ENCODE measurements around the gene GARRE1. TPM values are rescaled to one million over a fixed set of nuclear protein-coding genes. Genes with fewer than 3 reads are reported as not detected.
"Not testable (repeated sequence)": the region's sequence is repeated elsewhere in the genome, so short reads cannot be mapped to it uniquely, and the experiment has no call there.

GARRE1 gene, protein sequence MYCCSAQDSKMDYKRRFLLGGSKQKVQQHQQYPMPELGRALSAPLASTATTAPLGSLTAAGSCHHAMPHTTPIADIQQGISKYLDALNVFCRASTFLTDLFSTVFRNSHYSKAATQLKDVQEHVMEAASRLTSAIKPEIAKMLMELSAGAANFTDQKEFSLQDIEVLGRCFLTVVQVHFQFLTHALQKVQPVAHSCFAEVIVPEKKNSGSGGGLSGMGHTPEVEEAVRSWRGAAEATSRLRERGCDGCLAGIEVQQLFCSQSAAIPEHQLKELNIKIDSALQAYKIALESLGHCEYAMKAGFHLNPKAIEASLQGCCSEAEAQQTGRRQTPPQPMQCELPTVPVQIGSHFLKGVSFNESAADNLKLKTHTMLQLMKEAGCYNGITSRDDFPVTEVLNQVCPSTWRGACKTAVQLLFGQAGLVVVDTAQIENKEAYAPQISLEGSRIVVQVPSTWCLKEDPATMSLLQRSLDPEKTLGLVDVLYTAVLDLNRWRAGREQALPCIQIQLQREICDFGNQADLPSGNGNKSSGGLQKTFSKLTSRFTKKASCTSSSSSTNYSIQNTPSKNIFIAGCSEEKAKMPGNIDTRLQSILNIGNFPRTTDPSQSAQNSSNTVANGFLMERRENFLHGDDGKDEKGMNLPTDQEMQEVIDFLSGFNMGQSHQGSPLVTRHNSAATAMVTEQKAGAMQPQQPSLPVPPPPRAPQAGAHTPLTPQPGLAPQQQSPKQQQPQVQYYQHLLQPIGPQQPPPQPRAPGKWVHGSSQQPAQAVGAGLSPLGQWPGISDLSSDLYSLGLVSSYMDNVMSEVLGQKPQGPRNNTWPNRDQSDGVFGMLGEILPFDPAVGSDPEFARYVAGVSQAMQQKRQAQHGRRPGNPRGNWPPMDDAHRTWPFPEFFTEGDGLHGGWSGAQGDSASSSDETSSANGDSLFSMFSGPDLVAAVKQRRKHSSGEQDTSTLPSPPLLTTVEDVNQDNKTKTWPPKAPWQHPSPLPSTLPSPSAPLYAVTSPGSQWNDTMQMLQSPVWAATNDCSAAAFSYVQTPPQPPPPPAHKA (N-terminal part only)
- polyA plus RNA-seq (2011; rRNA removed), result 16.7 and 18.7 TPM in 2 replicates
- polyA minus RNA-seq (2011; rRNA and poly(A)+ RNA removed), result 12.9 and 15.6 TPM in 2 replicates

DNA sequence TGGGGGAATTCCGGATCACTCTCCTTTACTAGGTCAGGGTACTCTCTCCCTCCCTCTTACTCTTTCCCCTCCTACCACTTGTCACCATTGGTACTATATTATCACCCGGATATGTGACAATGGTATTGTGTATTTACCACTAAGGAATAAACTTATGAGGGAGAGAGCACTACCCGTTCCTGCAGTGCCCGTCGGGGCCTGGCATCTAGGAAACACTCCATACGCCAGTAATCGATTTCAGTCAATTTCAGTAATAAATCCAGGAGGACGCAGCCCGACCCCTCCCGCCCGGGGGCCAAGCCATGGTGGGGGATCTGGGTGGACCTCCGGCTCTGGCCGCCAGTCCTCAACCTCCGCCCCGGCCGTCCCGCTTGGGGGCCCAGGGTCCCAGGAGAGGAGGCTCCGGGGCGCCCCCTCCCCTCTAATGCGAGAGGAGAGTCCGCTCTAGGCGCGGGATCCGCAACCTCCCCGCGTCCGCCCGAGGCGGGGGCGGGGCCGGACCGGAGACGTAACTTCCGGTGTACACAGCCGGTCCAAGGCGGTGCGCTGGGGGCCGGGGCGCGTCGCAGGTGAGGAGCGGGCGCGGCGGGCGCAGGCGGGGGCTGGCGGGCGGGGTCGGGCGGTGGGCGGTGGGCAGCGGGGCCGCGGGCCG, at the start of gene GARRE1:
Gene GARRE1, plus strand, starts transcription at position 509 of the 652 bp plus-strand sequence. CDS start 45,920 bp downstream, outside the sequence.
- peaks cover 1% of the 10 kb centered on the region; the same call in 1 of the 2 replicates for H3K36me3 ChIP-seq (ENCODE audit: control insufficient read depth, insufficient read depth, low read length)
- ChIA-PET POLR2A (no interaction called here), CTCF (no interaction called here)
- H3K4me3 ChIP-seq (ENCODE audit: low read depth, low read length), result peak within 1 kb of the TSS; percentile 95
- no peak for DNase-seq (ENCODE audit: low read depth)
- TF ChIP-seq, protein P1, sequence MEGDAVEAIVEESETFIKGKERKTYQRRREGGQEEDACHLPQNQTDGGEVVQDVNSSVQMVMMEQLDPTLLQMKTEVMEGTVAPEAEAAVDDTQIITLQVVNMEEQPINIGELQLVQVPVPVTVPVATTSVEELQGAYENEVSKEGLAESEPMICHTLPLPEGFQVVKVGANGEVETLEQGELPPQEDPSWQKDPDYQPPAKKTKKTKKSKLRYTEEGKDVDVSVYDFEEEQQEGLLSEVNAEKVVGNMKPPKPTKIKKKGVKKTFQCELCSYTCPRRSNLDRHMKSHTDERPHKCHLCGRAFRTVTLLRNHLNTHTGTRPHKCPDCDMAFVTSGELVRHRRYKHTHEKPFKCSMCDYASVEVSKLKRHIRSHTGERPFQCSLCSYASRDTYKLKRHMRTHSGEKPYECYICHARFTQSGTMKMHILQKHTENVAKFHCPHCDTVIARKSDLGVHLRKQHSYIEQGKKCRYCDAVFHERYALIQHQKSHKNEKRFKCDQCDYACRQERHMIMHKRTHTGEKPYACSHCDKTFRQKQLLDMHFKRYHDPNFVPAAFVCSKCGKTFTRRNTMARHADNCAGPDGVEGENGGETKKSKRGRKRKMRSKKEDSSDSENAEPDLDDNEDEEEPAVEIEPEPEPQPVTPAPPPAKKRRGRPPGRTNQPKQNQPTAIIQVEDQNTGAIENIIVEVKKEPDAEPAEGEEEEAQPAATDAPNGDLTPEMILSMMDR (IDR thresholded peaks at IDR 0.05; ENCODE audit: insufficient read depth, low read depth, low read length), result no peak
- H3K27me3 ChIP-seq (ENCODE audit: control insufficient read depth, insufficient read depth, low read length), result no peaks in the 10 kb centered on the region

DNA sequence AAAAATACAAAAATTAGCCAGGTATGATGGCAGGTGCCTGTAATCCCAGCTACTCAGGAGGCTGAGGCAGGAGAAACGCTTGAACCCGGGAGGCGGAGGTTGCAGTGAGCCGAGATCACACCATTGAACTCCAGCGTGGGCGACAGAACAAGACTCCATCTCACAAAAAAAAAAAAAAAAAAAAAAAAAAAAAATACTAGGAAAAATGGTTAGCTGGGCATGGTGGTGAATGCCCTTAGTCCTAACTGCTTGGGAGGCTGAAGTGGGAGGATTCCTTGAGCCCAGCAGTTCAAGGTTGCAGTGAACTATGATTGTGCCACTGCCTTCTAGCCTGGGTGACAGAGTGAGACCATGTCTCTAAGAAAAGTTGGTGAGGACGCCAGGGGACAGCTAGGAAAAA, 49.0 kb upstream of the GARRE1 start:
- POLR2A ChIA-PET; H3K36me3 ChIP-seq (ENCODE audit: control insufficient read depth, insufficient read depth, low read length); H3K4me3 ChIP-seq (ENCODE audit: low read depth, low read length); H3K27me3 ChIP-seq (ENCODE audit: control insufficient read depth, insufficient read depth, low read length); DNase-seq (ENCODE audit: low read depth): not testable (repeated sequence)
- CTCF ChIA-PET, result interaction anchor here (0.6 to 1.6 kb wide), 3 partner anchors 11 to 921 kb away, joined by 3 to 6 read pairs (median 5); no protein-coding TSS in a partner anchor

DNA sequence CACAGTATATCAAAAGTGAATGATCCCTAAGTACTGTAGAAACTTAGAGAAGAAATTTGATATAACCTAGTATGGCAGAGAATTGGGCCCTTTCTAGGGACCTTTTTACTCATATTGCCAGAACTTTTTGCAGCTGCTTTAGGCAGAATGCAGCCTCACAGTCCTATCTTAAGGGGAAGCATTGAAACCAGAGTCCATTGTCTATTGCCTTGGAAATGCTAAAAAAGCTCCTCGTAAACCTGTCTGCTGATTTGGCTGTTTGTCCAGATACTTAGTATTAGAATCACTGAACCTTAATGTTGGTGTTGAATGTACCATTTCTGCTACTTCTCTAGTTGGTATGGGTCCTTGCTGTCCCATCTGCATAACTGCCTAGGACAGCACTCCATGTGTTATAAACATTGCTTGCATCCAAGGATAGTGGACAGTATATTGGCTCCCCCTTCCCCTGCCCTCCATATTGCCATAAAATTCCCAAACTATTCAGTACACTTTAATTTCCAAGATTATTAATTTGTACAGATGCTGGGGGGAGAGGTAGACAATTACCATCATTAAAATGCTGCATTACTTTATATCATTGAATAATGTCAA, 46.0 kb upstream of the GARRE1 start:
- CTCF ChIA-PET, result interaction anchor here (1.2 kb wide), 1 partner anchor 137 kb away, joined by 3 read pairs; no protein-coding TSS in a partner anchor
- DNase-seq (ENCODE audit: low read depth), result no peak
- Histone ChIP-seq H3K36me3 (ENCODE audit: control insufficient read depth, insufficient read depth, low read length) (peaks cover 3% of the 10 kb centered on the region), H3K4me3 (ENCODE audit: low read depth, low read length) (no peak overlapping the region), H3K27me3 (ENCODE audit: control insufficient read depth, insufficient read depth, low read length) (no peaks in the 10 kb centered on the region)
- TF ChIP-seq, protein P1 (IDR thresholded peaks at IDR 0.05; ENCODE audit: insufficient read depth, low read depth, low read length), result no peak
- POLR2A ChIA-PET, result no interaction called here

DNA sequence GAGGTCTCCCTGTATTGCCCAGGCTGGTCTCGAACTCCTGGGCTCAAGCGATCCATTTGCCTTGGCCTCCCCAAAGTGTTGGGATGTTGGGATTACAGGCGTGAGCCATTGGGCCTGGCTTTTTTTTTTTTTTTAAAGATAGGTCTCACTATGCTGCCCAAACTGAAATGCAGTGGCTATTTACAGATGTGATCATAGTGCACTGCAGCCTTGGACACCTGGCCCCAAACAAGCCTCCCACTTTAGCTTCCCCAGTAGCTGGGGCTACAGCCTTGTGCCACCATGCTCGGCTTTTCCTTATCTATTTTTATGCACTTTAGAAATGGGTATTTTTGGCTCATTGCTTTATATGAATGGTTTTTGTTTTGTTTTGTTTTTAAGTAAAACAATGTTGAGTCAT, 44.6 kb upstream of the GARRE1 start:
- Histone ChIP-seq H3K4me3 (ENCODE audit: low read depth, low read length) (no peak overlapping the region), H3K27me3 (ENCODE audit: control insufficient read depth, insufficient read depth, low read length) (no peaks in the 10 kb centered on the region), H3K36me3 (ENCODE audit: control insufficient read depth, insufficient read depth, low read length) (peaks cover 3% of the 10 kb centered on the region)
- POLR2A ChIA-PET, result no interaction called here
- CTCF ChIA-PET, result interaction anchor here (1.2 to 1.3 kb wide), 3 partner anchors 9 to 136 kb away, joined by 3 to 7 read pairs (median 3); no protein-coding TSS in a partner anchor
- no peak for DNase-seq (ENCODE audit: low read depth)
- TF ChIP-seq, protein P1 (IDR thresholded peaks at IDR 0.05; ENCODE audit: insufficient read depth, low read depth, low read length), result no peak

DNA sequence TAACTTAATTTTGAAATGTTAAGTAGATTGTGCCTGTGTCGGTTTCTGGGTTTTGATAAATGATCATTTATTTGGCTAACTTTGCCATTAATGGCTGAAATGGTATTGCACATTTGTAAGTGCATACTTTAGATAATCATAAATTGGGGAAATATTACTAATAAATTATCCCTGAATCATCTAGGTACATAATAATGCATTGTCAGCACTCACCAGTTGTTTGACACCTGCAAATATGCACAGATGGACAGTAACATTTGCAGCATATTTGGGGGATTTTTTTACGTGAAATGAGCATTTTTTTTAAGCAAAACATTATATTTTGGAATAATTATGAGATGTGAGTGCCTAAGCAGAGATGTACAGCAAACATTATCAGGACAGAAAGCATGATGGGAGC, 41.1 kb upstream of the GARRE1 start:
- POLR2A ChIA-PET, result no interaction called here
- CTCF ChIA-PET, result no interaction called here
- Histone ChIP-seq H3K36me3 (ENCODE audit: control insufficient read depth, insufficient read depth, low read length) (peaks cover 6% of the 10 kb centered on the region), H3K27me3 (ENCODE audit: control insufficient read depth, insufficient read depth, low read length) (no peaks in the 10 kb centered on the region), H3K4me3 (ENCODE audit: low read depth, low read length) (no peak overlapping the region)
- no peak for DNase-seq (ENCODE audit: low read depth)
- TF ChIP-seq, protein P1 (IDR thresholded peaks at IDR 0.05; ENCODE audit: insufficient read depth, low read depth, low read length), result no peak

All from BJ (cell line).